ENCODE data around the gene ENTPD5.
"Not testable (repeated sequence)": the region's sequence is repeated elsewhere in the genome, so short reads cannot be mapped to it uniquely, and the experiment has no call there.

Gene ENTPD5

GRCh38 chr14:74014299-74014698, 4.8 kb downstream of the ENTPD5 start:
- in situ Hi-C loops (cut with HindIII; ENCODE audit: low pct_ligation_motif_present, low pct_unique_long_range_greater_than_20kb, low sequenced_read_pairs): no loop called here
- peak; percentile 74 for DNase-seq

- DNase-seq: no peak
- in situ Hi-C loops (cut with HindIII; ENCODE audit: low pct_ligation_motif_present, low pct_unique_long_range_greater_than_20kb, low sequenced_read_pairs): no loop called here
Measured at GRCh38 chr14:74008843-74009499, 10.1 kb downstream of the ENTPD5 start.

- DNase-seq; in situ Hi-C loops (cut with HindIII; ENCODE audit: low pct_ligation_motif_present, low pct_unique_long_range_greater_than_20kb, low sequenced_read_pairs): not testable (repeated sequence)
Measured at GRCh38 chr14:74005664-74006063, 13.4 kb downstream of the ENTPD5 start.

- DNase-seq: no peak
- in situ Hi-C loops (cut with HindIII; ENCODE audit: low pct_ligation_motif_present, low pct_unique_long_range_greater_than_20kb, low sequenced_read_pairs): no loop called here
Measured at GRCh38 chr14:73998726-73999125, 20.4 kb downstream of the ENTPD5 start.

- no peak for DNase-seq
- in situ Hi-C loops (cut with HindIII; ENCODE audit: low pct_ligation_motif_present, low pct_unique_long_range_greater_than_20kb, low sequenced_read_pairs): no loop called here
Measured at GRCh38 chr14:73997944-73998447, 21.1 kb downstream of the ENTPD5 start.

GRCh38 chr14:73997108-73997943, 21.8 kb downstream of the ENTPD5 start:
- DNase-seq: peak; percentile 40
- in situ Hi-C loops (cut with HindIII; ENCODE audit: low pct_ligation_motif_present, low pct_unique_long_range_greater_than_20kb, low sequenced_read_pairs): no loop called here

GRCh38 chr14:73996731-73997107, 22.4 kb downstream of the ENTPD5 start:
- in situ Hi-C loops (cut with HindIII; ENCODE audit: low pct_ligation_motif_present, low pct_unique_long_range_greater_than_20kb, low sequenced_read_pairs): no loop called here
- DNase-seq: no peak

GRCh38 chr14:73995977-73996378, 23.1 kb downstream of the ENTPD5 start:
- in situ Hi-C loops (cut with HindIII; ENCODE audit: low pct_ligation_motif_present, low pct_unique_long_range_greater_than_20kb, low sequenced_read_pairs): no loop called here
- DNase-seq: no peak

GRCh38 chr14:73994926-73995325, 24.2 kb downstream of the ENTPD5 start:
- DNase-seq; in situ Hi-C loops (cut with HindIII; ENCODE audit: low pct_ligation_motif_present, low pct_unique_long_range_greater_than_20kb, low sequenced_read_pairs): not testable (repeated sequence)

- no peak for DNase-seq
- in situ Hi-C loops (cut with HindIII; ENCODE audit: low pct_ligation_motif_present, low pct_unique_long_range_greater_than_20kb, low sequenced_read_pairs): no loop called here
Measured at GRCh38 chr14:73991092-73991491, 28.0 kb downstream of the ENTPD5 start.

- DNase-seq; in situ Hi-C loops (cut with HindIII; ENCODE audit: low pct_ligation_motif_present, low pct_unique_long_range_greater_than_20kb, low sequenced_read_pairs): not testable (repeated sequence)
Measured at GRCh38 chr14:73988656-73989055, 30.4 kb downstream of the ENTPD5 start.

- in situ Hi-C loops (cut with HindIII; ENCODE audit: low pct_ligation_motif_present, low pct_unique_long_range_greater_than_20kb, low sequenced_read_pairs): no loop called here
- DNase-seq: no peak
Measured at GRCh38 chr14:73988065-73988464, 31.0 kb downstream of the ENTPD5 start.

GRCh38 chr14:73977896-73978295, 41.2 kb downstream of the ENTPD5 start:
- in situ Hi-C loops (cut with HindIII; ENCODE audit: low pct_ligation_motif_present, low pct_unique_long_range_greater_than_20kb, low sequenced_read_pairs): no loop called here
- DNase-seq: no peak

GRCh38 chr14:73976125-73976524, 43.0 kb downstream of the ENTPD5 start:
- DNase-seq: peak; percentile 5
- in situ Hi-C loops (cut with HindIII; ENCODE audit: low pct_ligation_motif_present, low pct_unique_long_range_greater_than_20kb, low sequenced_read_pairs): no loop called here

GRCh38 chr14:73973497-73973896, 45.6 kb downstream of the ENTPD5 start:
- DNase-seq: no peak
- in situ Hi-C loops (cut with HindIII; ENCODE audit: low pct_ligation_motif_present, low pct_unique_long_range_greater_than_20kb, low sequenced_read_pairs): no loop called here

- DNase-seq: no peak
- in situ Hi-C loops (cut with HindIII; ENCODE audit: low pct_ligation_motif_present, low pct_unique_long_range_greater_than_20kb, low sequenced_read_pairs): no loop called here
Measured at GRCh38 chr14:73968885-73969284, 50.2 kb downstream of the ENTPD5 start.

- in situ Hi-C loops (cut with HindIII; ENCODE audit: low pct_ligation_motif_present, low pct_unique_long_range_greater_than_20kb, low sequenced_read_pairs): no loop called here
- no peak for DNase-seq
Measured at GRCh38 chr14:73965216-73965615, 53.9 kb downstream of the ENTPD5 start.

- in situ Hi-C loops (cut with HindIII; ENCODE audit: low pct_ligation_motif_present, low pct_unique_long_range_greater_than_20kb, low sequenced_read_pairs): no loop called here
- no peak for DNase-seq
Measured at GRCh38 chr14:73961192-73961591, 57.9 kb downstream of the ENTPD5 start.

- in situ Hi-C loops (cut with HindIII; ENCODE audit: low pct_ligation_motif_present, low pct_unique_long_range_greater_than_20kb, low sequenced_read_pairs): no loop called here
- DNase-seq: no peak
Measured at GRCh38 chr14:73958591-73958990, 60.5 kb downstream of the ENTPD5 start.

GRCh38 chr14:73955674-73956073, 63.4 kb downstream of the ENTPD5 start:
- DNase-seq: no peak
- in situ Hi-C loops (cut with HindIII; ENCODE audit: low pct_ligation_motif_present, low pct_unique_long_range_greater_than_20kb, low sequenced_read_pairs): no loop called here
